ENCODE results near the gene SMARCAL1. TPM values are rescaled to one million over a fixed set of nuclear protein-coding genes. Genes with fewer than 3 reads are reported as not detected.

Gene SMARCAL1
- polyA plus RNA-seq, 1 of the 3 experiments (the other 2 are of a cell fraction): 27.0 TPM

- TF ChIP-seq NFIC (IDR thresholded peaks at IDR 0.05; ENCODE audit: borderline replicate concordance): no peak
- no peak for TF ChIP-seq EP300 (IDR thresholded peaks at IDR 0.05; ENCODE audit: borderline replicate concordance in 1 of 2, low read depth in 1 of 2, low read length in 1 of 2)
- no peak for TF ChIP-seq ZBTB33 (IDR thresholded peaks at IDR 0.05; ENCODE audit: borderline replicate concordance, low read depth)
- no peak for TF ChIP-seq FOXM1 (IDR thresholded peaks at IDR 0.05; ENCODE audit: low read depth)
- no peak for TF ChIP-seq IRF3 (IDR thresholded peaks at IDR 0.05; ENCODE audit: low read depth, low read length)
- no peak for TF ChIP-seq CHD2 (IDR thresholded peaks at IDR 0.05; ENCODE audit: low read length, partially characterized antibody)
- no peak for TF ChIP-seq MXI1 (IDR thresholded peaks at IDR 0.05; ENCODE audit: low read depth, low read length)
- TF ChIP-seq MAX (IDR thresholded peaks at IDR 0.05; ENCODE audit: low read depth): no peak
- TF ChIP-seq JUND (IDR thresholded peaks at IDR 0.05): no peak
- TF ChIP-seq MEF2A (IDR thresholded peaks at IDR 0.05; ENCODE audit: borderline replicate concordance, low read depth): no peak
- TF ChIP-seq POLR2AphosphoS5 (IDR thresholded peaks at IDR 0.05; ENCODE audit: low read depth, low read length): no peak
- TF ChIP-seq RXRA (IDR thresholded peaks at IDR 0.05; ENCODE audit: borderline replicate concordance, low read depth): no peak
- TF ChIP-seq RFX5 (IDR thresholded peaks at IDR 0.05; ENCODE audit: low read length): no peak
- TF ChIP-seq SIN3A (IDR thresholded peaks at IDR 0.05; ENCODE audit: borderline replicate concordance, low read depth, low read length): no peak
- no peak for TF ChIP-seq SMC3 (IDR thresholded peaks at IDR 0.05; ENCODE audit: low read depth, low read length)
- no peak for TF ChIP-seq REST (IDR thresholded peaks at IDR 0.05; ENCODE audit: low read depth, low read length)
- no peak for TF ChIP-seq GABPA (IDR thresholded peaks at IDR 0.05; ENCODE audit: low read depth)
- no peak for TF ChIP-seq PBX3 (IDR thresholded peaks at IDR 0.05)
- TF ChIP-seq ELF1 (IDR thresholded peaks at IDR 0.05): no peak
- TF ChIP-seq EZH2phosphoT487 (IDR thresholded peaks at IDR 0.05; ENCODE audit: borderline replicate concordance, low read depth): no peak
- H3K9me2 ChIP-seq: no peaks in the 10 kb centered on the region
- WGBS (ENCODE audit: low lambda C conversion rate): 98% methylated on average over 16 of the region's 18 CpGs
- peak; percentile 30 for DNase-seq
- H3K9ac ChIP-seq: no peak overlapping the region
- H3K4me1 ChIP-seq (ENCODE audit: control insufficient read depth in 1 of 2, insufficient read depth in 2 of 2, low read depth in 1 of 2, low read length in 1 of 2): peaks cover 20 to 35% of the 10 kb centered on the region in 2 experiments; a peak in 3 of 4 replicates
- H2AFZ ChIP-seq (ENCODE audit: low read depth): no peak overlapping the region
- peaks cover 26% of the 10 kb centered on the region for H4K20me1 ChIP-seq (ENCODE audit: insufficient read depth)
- no peaks in the 10 kb centered on the region for H3K27me3 ChIP-seq (ENCODE audit: insufficient read depth)
- no peaks in the 10 kb centered on the region for H3K9me3 ChIP-seq
- CTCF ChIA-PET: no interaction called here
- POLR2A ChIA-PET: no interaction called here
- H3K36me3 ChIP-seq (replicated peaks in 1 of 2; ENCODE audit: control insufficient read depth in 1 of 2, insufficient read depth in 2 of 2, low read length in 1 of 2): no peaks in the 10 kb centered on the region
- H3K4me3 ChIP-seq (ENCODE audit: low read depth in 2 of 2, low read length in 1 of 2): peak overlapping the region; percentile 24 to 65
- H3K79me2 ChIP-seq (ENCODE audit: insufficient read depth): peaks cover 67% of the 10 kb centered on the region
- H3K4me2 ChIP-seq: peak overlapping the region; percentile 82
- H3F3A ChIP-seq (replicated peaks; ENCODE audit: insufficient read depth): peaks cover 24% of the 10 kb centered on the region
- no peak overlapping the region for H3K27ac ChIP-seq (ENCODE audit: low read depth in 2 of 2, low read length in 1 of 2)
These were observed 42.5 kb upstream of the SMARCAL1 start for GRCh38 chr2:216369821-216370220.

Measured in SK-N-SH (cell line).